Stromal cell of bone marrow (primary cell): ENCODE data around the gene GNAQ.
"Not testable (repeated sequence)": the region's sequence is repeated elsewhere in the genome, so short reads cannot be mapped to it uniquely, and the experiment has no call there.

ENCODE experiments used
- DNase-seq: peaks from one replicate; pipeline ENCODE4 v3.0.0-alpha.2; 2012; ENCODE audit warnings: low read depth

GNAQ gene

DNA sequence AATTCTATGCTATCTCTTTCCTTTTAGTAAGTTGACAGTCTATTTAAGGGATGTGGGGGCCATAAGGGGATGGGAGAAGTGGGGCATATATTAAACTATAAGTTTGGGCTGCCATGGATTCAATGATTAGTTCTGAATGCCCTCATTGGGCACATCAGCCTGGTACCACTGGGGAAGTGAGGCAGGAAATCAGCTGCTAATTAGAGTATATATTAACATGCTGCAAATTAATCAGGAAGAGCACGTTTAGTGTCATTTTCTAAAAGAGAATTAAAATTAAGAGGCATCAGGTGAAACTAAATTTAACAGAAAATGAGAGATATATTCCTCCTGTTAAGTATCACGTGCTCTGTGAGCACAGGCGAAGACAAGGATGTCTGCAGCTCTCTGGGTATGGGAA is 260.4 kb downstream of the GNAQ start:
- no peak for DNase-seq

GRCh38 chr9:77770340-77770739 is 261.3 kb downstream of the GNAQ start:
- DNase-seq, result no peak

GRCh38 chr9:77769246-77769645 is 262.4 kb downstream of the GNAQ start:
- no peak for DNase-seq

GRCh38 chr9:77766587-77766986 is 265.0 kb downstream of the GNAQ start:
- no peak for DNase-seq

- DNase-seq, result no peak
Observed at GRCh38 chr9:77765781-77766259, 265.8 kb downstream of the GNAQ start.

DNA sequence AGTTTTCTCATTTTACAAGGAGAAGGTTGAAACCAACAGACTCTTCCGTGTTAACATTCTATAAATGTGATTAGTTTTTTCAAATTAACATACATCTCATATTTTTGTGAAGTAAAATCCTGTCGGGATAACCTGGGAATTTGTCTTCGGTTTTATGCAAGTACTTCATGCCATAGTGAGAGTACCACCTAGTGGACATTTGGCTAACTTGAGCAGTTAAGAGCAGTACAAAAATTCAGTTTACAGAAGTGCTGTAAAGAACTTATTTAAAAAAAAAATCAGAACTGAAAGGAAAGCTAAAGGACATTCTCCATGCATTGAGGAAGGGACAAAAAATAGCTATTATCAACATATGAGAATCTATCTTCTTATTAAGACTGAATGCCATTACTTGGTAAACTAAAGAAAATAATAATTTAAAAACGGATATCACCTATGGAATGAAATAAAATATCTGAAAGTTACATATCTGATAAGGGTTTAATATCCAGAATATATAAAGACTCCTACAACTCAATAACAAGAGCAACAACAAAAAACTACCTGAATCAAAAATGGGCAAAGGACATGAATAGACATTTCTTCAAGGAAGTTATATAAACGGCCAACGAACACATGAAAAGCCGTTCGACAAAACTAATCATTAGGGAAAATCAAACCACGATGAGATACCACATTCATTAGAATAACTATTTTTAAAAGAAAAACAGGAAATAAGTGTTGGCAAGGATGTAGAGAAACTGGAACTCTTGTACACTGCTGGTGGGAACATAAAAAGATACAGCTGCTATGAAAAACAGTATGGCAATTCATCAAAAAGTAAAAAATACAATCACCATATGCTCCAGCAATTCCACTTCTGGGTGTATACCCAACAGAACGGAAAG is 266.5 kb downstream of the GNAQ start:
- DNase-seq, result peak; percentile 40

GRCh38 chr9:77763566-77763965 is 268.0 kb downstream of the GNAQ start:
- no peak for DNase-seq

DNA sequence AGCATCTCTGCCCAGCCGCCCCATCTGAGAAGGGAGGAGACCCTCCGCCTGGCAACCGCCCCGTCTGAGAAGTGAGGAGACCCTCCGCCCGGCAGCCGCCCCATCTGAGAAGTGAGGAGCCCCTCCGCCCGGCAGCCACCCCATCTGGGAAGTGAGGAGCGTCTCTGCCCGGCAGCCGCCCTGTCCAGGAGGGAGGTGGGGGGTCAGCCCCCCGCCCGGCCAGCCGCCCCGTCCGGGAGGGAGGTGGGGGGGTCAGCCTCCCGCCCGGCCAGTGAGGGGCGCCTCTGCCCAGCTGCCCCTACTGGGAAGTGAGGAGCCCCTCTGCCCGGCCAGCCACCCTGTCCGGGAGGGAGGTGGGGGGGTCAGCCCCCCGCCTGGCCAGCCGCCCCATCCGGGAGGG is 270.7 kb downstream of the GNAQ start:
- DNase-seq, result not testable (repeated sequence)

GRCh38 chr9:77759391-77759790 is 272.2 kb downstream of the GNAQ start:
- no peak for DNase-seq

GRCh38 chr9:77756449-77756848 is 275.2 kb downstream of the GNAQ start:
- no peak for DNase-seq

DNA sequence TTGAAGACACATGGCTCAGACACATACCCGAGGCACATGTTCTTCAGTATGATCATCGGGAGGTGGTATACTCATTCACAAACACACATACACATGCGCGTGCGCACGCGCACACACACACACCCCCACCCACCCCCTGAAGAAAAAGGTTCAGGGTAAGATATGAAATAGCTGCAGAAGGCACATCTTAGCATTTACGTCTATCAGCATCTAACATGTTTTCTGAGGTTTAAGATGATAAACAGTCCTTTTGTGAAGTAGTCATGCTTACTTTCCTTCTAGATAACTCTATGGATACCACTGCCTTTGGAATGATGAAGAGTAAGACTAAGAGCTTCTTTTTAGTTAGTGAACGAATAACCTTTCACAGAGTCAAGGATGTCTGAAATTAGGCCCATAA is 278.4 kb downstream of the GNAQ start:
- no peak for DNase-seq

GRCh38 chr9:77752554-77752953 is 279.1 kb downstream of the GNAQ start:
- DNase-seq, result peak; percentile 48

DNA sequence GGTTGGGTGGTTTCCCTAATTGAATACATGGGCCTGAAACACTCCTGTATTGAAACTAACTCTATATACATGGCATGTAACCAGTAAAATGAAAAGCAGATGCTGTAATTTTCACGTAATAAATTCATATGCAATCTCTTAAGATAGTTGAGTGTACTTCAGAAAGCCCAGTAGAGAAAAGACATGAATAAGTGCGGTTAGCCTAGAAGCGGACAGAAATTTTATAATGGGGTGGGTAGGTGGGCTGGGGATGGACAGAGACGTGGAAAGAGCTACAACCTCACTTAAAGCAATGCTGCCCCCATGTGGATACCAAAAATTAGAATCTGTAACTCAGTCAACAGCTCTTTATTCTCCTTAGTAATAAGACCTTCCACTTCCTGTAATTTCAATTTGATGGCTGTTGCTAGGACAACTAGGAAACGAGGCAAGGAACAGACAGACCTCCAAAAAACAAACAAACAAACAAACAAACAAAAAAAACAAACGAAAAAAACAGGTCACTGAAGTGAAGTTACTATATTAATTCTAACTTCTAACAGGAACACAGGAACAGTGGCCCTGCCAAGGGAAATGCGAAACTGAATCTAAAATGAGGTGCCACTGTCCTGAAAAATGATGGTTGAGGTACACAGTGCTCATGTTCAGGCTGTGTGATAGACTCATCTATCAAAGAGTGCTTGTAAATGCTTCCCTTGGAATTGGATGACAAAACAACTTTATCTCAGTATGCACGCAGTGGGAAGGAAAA is 280.1 kb downstream of the GNAQ start:
- DNase-seq, result peak; percentile 50

GRCh38 chr9:77750981-77751340 is 280.6 kb downstream of the GNAQ start:
- DNase-seq, result no peak

- no peak for DNase-seq
Observed at GRCh38 chr9:77750284-77750683, 281.3 kb downstream of the GNAQ start.

- no peak for DNase-seq
Observed at GRCh38 chr9:77748214-77748772, 283.3 kb downstream of the GNAQ start.

DNA sequence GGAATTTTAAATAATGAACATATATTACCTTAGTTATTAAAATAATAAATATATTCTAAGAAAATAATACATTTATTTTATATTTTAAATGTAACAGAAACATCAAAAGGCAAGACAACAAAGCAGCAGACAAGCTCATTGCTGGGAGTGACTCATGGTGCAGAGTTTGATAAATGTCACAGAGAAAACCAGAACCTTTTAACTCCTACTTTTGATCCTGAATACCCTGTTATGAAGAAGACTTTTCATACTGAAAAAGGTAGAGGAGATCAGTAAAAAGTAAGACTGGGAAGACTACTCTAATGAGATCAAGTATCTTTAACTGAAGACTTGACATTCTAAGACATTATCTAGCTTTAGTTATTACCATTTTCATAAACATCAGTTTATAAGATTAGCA is 284.4 kb downstream of the GNAQ start:
- DNase-seq, result no peak

- no peak for DNase-seq
Observed at GRCh38 chr9:77744841-77745430, 286.7 kb downstream of the GNAQ start.

- DNase-seq, result peak; percentile 21
Observed at GRCh38 chr9:77743386-77743785, 288.2 kb downstream of the GNAQ start.

- DNase-seq, result no peak
Observed at GRCh38 chr9:77738932-77739331, 292.7 kb downstream of the GNAQ start.

DNA sequence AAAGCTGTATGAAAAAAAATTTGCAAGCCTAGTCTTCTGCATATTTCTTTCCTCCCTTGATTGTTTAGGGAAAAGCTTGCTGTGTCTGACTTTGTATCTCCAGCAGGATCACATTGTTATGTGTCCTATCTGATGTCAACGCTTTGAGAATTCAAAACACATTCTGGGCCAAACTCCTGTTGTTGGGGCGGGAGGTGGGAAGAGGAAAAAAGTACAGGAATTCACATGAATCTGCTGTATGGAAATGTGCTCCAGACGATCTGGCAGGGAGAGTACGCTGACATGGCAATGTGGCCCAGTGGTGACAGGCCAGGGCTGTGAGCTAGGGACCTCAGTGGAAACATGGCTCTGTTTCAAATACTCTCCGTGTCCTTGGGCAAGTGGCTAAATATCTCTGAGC is 296.1 kb downstream of the GNAQ start:
- DNase-seq, result no peak

DNA sequence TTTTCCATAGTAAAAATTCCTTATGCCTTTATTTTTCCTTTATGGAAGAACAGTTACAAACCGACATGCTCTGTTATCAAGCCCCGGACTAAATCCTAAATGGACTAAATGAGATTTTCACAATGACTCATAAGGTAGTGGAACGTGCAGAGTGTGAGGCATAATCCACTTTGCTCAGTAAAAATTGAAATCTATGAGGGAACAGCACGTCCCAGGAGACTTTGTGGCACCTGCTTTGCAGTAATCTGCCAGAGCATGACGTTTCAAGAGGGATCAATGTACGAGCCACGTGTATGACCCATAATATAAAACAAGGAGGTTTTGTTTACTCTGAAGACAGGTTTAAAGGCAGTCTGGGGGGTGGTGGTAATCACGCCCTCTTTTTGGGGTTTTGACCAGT is 299.7 kb downstream of the GNAQ start:
- no peak for DNase-seq
